ENCODE data around the gene PFKFB3. TPM values are rescaled to one million over a fixed set of nuclear protein-coding genes. Genes with fewer than 3 reads are reported as not detected.

PFKFB3 gene
- total and polyA plus RNA-seq, 2 of the 4 experiments (the other 2 are of a cell fraction): 34.1 to 45.5 TPM

DNA sequence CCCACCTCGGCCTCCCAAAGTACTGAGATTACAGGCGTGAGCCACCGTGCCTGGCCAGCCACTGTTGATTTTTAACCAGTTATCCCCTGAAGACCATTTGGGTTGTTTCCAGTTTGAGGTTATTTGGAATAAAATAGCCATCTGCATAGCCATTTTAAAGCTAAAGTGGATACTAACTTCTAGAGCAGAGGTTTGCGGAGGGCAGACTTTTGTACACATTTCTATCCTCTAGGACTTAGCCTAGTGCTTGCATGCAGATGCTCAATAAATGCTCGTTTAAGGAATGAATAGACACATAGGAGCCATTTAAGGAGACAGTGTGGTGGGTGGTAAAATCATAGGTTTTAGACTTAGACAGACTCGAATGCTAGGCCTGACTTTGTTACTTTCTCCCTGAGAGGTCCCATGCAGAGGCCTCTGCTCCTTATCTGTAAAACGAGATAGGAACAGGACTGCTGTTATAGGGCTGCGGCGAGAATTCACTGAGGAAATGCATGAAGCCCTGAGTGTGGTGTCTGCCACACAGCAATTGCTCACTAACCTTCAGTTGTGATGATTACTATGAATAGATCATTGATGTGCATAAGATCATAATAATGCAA is 75.9 kb downstream of the PFKFB3 start:
- dilution Hi-C loops (cut with HindIII; ENCODE audit: low sequenced_read_pairs, unreplicated experiment) (no loop called here), in situ Hi-C loops (cut with MboI; ENCODE audit: low sequenced_read_pairs) (no loop called here), intact Hi-C loops (cut with micrococcal nuclease) (no loop called here)
- POLR2A ChIA-PET (ENCODE audit: unreplicated experiment): no interaction called here
- Histone ChIP-seq H2BK20ac (ENCODE audit: low read depth, low read length) (peak overlapping the region; percentile 69; the same call in 1 of the 2 replicates), H2AFZ (replicated peaks; ENCODE audit: low read length, poor library complexity) (peak overlapping the region; percentile 35), H3K4ac (ENCODE audit: low read depth, low read length) (no peak overlapping the region; the same call in 1 of the 2 replicates), H2BK5ac (ENCODE audit: low read depth, low read length, poor library complexity, severe bottlenecking) (peak overlapping the region; percentile 15), H3K36me3 (ENCODE audit: control insufficient read depth, insufficient read depth, low read length) (no peaks in the 10 kb centered on the region), H2BK15ac (ENCODE audit: low read depth, low read length) (no peak overlapping the region), H3K23ac (ENCODE audit: low read depth, low read length) (no peak overlapping the region), H3K27me3 (ENCODE audit: control insufficient read depth, insufficient read depth, low read length) (no peaks in the 10 kb centered on the region), H2BK120ac (ENCODE audit: low read depth, low read length) (peak overlapping the region; percentile 56), H3K9me1 (ENCODE audit: insufficient read depth, low read length) (peaks cover 24% of the 10 kb centered on the region), H4K5ac (ENCODE audit: low read depth, low read length) (peak overlapping the region; percentile 52; the same call in 1 of the 2 replicates), H3K9me3 (ENCODE audit: control insufficient read depth, insufficient read depth, low read length) (no peaks in the 10 kb centered on the region), H2AK9ac (replicated peaks; ENCODE audit: low read depth, low read length, poor library complexity) (no peak overlapping the region), H3K56ac (ENCODE audit: extremely low read depth, insufficient read depth, low read length) (no peak overlapping the region), H3K14ac (replicated peaks; ENCODE audit: low read depth, low read length) (0 out of 2 replicates have a peak overlapping the region, but pooled peaks have one; percentile 37), H3K9ac (ENCODE audit: low read depth, low read length) (no peak overlapping the region), H3K79me1 (ENCODE audit: low read depth in 1 of 2, low read length in 2 of 2) (0 out of 4 replicates have a peak, but pooled peaks cover 0 to 12% of the 10 kb centered on the region in 2 experiments), H3K4me3 (ENCODE audit: insufficient read depth, low read depth, low read length) (no peak overlapping the region), H3K18ac (ENCODE audit: low read depth, low read length) (no peak overlapping the region), H4K8ac (ENCODE audit: low read depth in 2 of 2, low read length in 2 of 2) (no peak overlapping the region), H4K91ac (ENCODE audit: insufficient read depth, low read depth, low read length) (peak overlapping the region; percentile 25; the same call in 1 of the 2 replicates), H3K4me2 (ENCODE audit: low read depth, low read length) (no peak overlapping the region), H3K27ac (ENCODE audit: insufficient read depth, low read length) (no peak overlapping the region), H4K20me1 (ENCODE audit: insufficient read depth, low read length) (no peaks in the 10 kb centered on the region), H3K4me1 (ENCODE audit: control insufficient read depth, insufficient read depth, low read length) (peaks cover 10% of the 10 kb centered on the region), H2AK5ac (ENCODE audit: low read depth, low read length) (no peak overlapping the region)
- DNase-seq (no peak), ATAC-seq (ENCODE audit: low read depth) (no peak)
- CTCF ChIA-PET: interaction anchor here (1.5 kb wide), 1 partner anchor 23 kb away, joined by 4 read pairs; no protein-coding TSS in a partner anchor
- TF ChIP-seq FOS (IDR thresholded peaks at IDR 0.05; ENCODE audit: low read depth, low read length): no peak
- TF ChIP-seq, protein P1, sequence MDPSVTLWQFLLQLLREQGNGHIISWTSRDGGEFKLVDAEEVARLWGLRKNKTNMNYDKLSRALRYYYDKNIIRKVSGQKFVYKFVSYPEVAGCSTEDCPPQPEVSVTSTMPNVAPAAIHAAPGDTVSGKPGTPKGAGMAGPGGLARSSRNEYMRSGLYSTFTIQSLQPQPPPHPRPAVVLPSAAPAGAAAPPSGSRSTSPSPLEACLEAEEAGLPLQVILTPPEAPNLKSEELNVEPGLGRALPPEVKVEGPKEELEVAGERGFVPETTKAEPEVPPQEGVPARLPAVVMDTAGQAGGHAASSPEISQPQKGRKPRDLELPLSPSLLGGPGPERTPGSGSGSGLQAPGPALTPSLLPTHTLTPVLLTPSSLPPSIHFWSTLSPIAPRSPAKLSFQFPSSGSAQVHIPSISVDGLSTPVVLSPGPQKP (IDR thresholded peaks at IDR 0.05; ENCODE audit: borderline replicate concordance, low read depth, low read length): no peak
- TF ChIP-seq SMC3 (IDR thresholded peaks at IDR 0.05; ENCODE audit: low read depth, low read length): no peak
- no peak for TF ChIP-seq MAFK (IDR thresholded peaks at IDR 0.05; ENCODE audit: low read depth, low read length)
- TF ChIP-seq CEBPB (IDR thresholded peaks at IDR 0.05; ENCODE audit: low read depth, low read length): no peak
- TF ChIP-seq NFE2L2 (IDR thresholded peaks at IDR 0.05; ENCODE audit: low read depth, low read length): no peak
- TF ChIP-seq MXI1 (IDR thresholded peaks at IDR 0.05; ENCODE audit: borderline replicate concordance, low read depth, low read length): no peak
- TF ChIP-seq POLR2A (IDR thresholded peaks at IDR 0.05; ENCODE audit: low read depth, low read length): no peak
- no peak for TF ChIP-seq RCOR1 (IDR thresholded peaks at IDR 0.05; ENCODE audit: insufficient replicate concordance, low read length)
- TF ChIP-seq MAZ (IDR thresholded peaks at IDR 0.05; ENCODE audit: borderline replicate concordance, low read depth, low read length): no peak
- TF ChIP-seq, protein P2, sequence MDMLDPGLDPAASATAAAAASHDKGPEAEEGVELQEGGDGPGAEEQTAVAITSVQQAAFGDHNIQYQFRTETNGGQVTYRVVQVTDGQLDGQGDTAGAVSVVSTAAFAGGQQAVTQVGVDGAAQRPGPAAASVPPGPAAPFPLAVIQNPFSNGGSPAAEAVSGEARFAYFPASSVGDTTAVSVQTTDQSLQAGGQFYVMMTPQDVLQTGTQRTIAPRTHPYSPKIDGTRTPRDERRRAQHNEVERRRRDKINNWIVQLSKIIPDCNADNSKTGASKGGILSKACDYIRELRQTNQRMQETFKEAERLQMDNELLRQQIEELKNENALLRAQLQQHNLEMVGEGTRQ (IDR thresholded peaks at IDR 0.05; ENCODE audit: low read depth, low read length): no peak
- TF ChIP-seq BHLHE40 (IDR thresholded peaks at IDR 0.05; ENCODE audit: low read depth, low read length): no peak
- no peak for TF ChIP-seq RAD21 (IDR thresholded peaks at IDR 0.05; ENCODE audit: low read length)
- no peak for TF ChIP-seq CHD1 (IDR thresholded peaks at IDR 0.05; ENCODE audit: low read depth, low read length)
- TF ChIP-seq, protein P3, sequence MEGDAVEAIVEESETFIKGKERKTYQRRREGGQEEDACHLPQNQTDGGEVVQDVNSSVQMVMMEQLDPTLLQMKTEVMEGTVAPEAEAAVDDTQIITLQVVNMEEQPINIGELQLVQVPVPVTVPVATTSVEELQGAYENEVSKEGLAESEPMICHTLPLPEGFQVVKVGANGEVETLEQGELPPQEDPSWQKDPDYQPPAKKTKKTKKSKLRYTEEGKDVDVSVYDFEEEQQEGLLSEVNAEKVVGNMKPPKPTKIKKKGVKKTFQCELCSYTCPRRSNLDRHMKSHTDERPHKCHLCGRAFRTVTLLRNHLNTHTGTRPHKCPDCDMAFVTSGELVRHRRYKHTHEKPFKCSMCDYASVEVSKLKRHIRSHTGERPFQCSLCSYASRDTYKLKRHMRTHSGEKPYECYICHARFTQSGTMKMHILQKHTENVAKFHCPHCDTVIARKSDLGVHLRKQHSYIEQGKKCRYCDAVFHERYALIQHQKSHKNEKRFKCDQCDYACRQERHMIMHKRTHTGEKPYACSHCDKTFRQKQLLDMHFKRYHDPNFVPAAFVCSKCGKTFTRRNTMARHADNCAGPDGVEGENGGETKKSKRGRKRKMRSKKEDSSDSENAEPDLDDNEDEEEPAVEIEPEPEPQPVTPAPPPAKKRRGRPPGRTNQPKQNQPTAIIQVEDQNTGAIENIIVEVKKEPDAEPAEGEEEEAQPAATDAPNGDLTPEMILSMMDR (conservative IDR thresholded peaks at IDR 0.05; ENCODE audit: low read depth, low read length): no peak
- no TSS peak for BruUV-seq (replicated peaks)
- no CpG with 5 or more reads among the region's 9 CpGs for WGBS, 2 experiments (ENCODE audit: extremely low coverage in 2 of 2, insufficient read length in 1 of 2)
